OCI-LY7 (cell line): Measurements from ENCODE around the gene FAM13A.

ENCODE experiments used
- CTCF ChIP-seq: fragments of 200-600 bp; sonication (generic); conservative IDR thresholded peaks from 2 replicates; pipeline ENCODE4 v1.5.1; 2014; ENCODE audit warnings: mild to moderate bottlenecking, antibody characterized with exemption, low read length, moderate library complexity, mixed read lengths
- EZH2phosphoT487 ChIP-seq: fragments of 200-600 bp; sonication (generic); IDR thresholded peaks from 2 replicates; pipeline ENCODE4 v1.6.1; 2018; ENCODE audit warnings: low read depth, borderline replicate concordance, mild to moderate bottlenecking, mixed run types, antibody characterized with exemption, low read length, moderate library complexity, mixed read lengths

- TF ChIP-seq CTCF (no peak), EZH2phosphoT487 (no peak)
Measured at GRCh38 chr4:88752754-88753153, 304.2 kb downstream of the FAM13A start.
